Mesenchymal stem cell (in vitro differentiated cells and primary cell): ENCODE results near the gene TTLL6.
"Not testable (repeated sequence)": the region's sequence is repeated elsewhere in the genome, so short reads cannot be mapped to it uniquely, and the experiment has no call there.

Experiments used
- DNase-seq: peaks from one replicate; pipeline ENCODE4 v3.0.0-alpha.2; 2013
- H2AFZ ChIP-seq: one replicate; pipeline ENCODE4 v1.6.1; 2013; ENCODE audit warnings: low read depth, mild to moderate bottlenecking, control low read depth, inconsistent platforms, low read length, moderate library complexity
- H2AK5ac ChIP-seq: 2 replicates; pipeline ENCODE4 v1.6.1; 2013; ENCODE audit warnings: low read length, moderate library complexity, mild to moderate bottlenecking, inconsistent platforms; ENCODE audit not compliant: severe bottlenecking
- H2BK120ac ChIP-seq: one replicate; pipeline ENCODE4 v1.6.1; 2013; ENCODE audit warnings: low read depth, mild to moderate bottlenecking, inconsistent platforms, low read length, moderate library complexity
- H2BK12ac ChIP-seq, 2 experiments: one replicate each; pipeline ENCODE4 v1.6.1; 2013; ENCODE audit warnings: inconsistent platforms in 2 of 2, low read length in 2 of 2, mild to moderate bottlenecking in 2 of 2, moderate library complexity in 2 of 2, control low read depth in 1 of 2
- H2BK15ac ChIP-seq: one replicate; pipeline ENCODE4 v1.6.1; 2013; ENCODE audit warnings: mild to moderate bottlenecking, low read depth, inconsistent platforms; ENCODE audit not compliant: poor library complexity, severe bottlenecking
- H2BK5ac ChIP-seq: 2 replicates; pipeline ENCODE4 v1.6.1; 2013; ENCODE audit warnings: low read depth, mild to moderate bottlenecking, low read length, control low read depth, inconsistent platforms; ENCODE audit not compliant: poor library complexity, severe bottlenecking
- H3K14ac ChIP-seq, 2 experiments: one replicate each; pipeline ENCODE4 v1.6.1; 2013; ENCODE audit warnings: inconsistent platforms in 2 of 2, low read length in 2 of 2, control low read depth in 1 of 2, mild to moderate bottlenecking in 1 of 2, moderate library complexity in 1 of 2
- H3K18ac ChIP-seq, 2 experiments: one replicate each; pipeline ENCODE4 v1.6.1; 2013; ENCODE audit warnings: inconsistent platforms in 2 of 2, low read length in 2 of 2, control low read depth in 1 of 2, low read depth in 1 of 2, mild to moderate bottlenecking in 1 of 2
- H3K23ac ChIP-seq, 2 experiments: one replicate each; pipeline ENCODE4 v1.6.1; 2013; ENCODE audit warnings: inconsistent platforms in 2 of 2, low read length in 2 of 2, mild to moderate bottlenecking in 2 of 2, moderate library complexity in 2 of 2, control low read depth in 1 of 2
- H3K27ac ChIP-seq: 2 replicates; pipeline ENCODE4 v1.5.1; 2013; ENCODE audit warnings: mild to moderate bottlenecking, moderate library complexity, low read length, control low read depth, inconsistent platforms; ENCODE audit not compliant: poor library complexity, severe bottlenecking
- H3K27me3 ChIP-seq, 2 experiments: 2 replicates each; pipeline versions ENCODE4 v1.6.1 to v1.7.0; 2013; ENCODE audit warnings: low read length in 2 of 2, mild to moderate bottlenecking in 2 of 2, moderate library complexity in 2 of 2, control low read depth in 1 of 2, inconsistent platforms in 1 of 2; ENCODE audit not compliant: control insufficient read depth in 1 of 2, insufficient read depth in 1 of 2
- H3K36me3 ChIP-seq, 2 experiments: 2 replicates each; pipeline versions ENCODE4 v1.6.1 to v1.7.0; 2013; ENCODE audit warnings: low read length in 2 of 2, control low read depth in 1 of 2, inconsistent platforms in 1 of 2, low read depth in 1 of 2, mild to moderate bottlenecking in 1 of 2; ENCODE audit not compliant: insufficient read depth in 2 of 2, control insufficient read depth in 1 of 2
- H3K4ac ChIP-seq, 2 experiments: one replicate each; pipeline ENCODE4 v1.6.1; 2013; ENCODE audit warnings: inconsistent platforms in 2 of 2, low read length in 2 of 2, mild to moderate bottlenecking in 2 of 2, moderate library complexity in 2 of 2, control low read depth in 1 of 2, low read depth in 1 of 2
- H3K4me1 ChIP-seq: 2 replicates; pipeline ENCODE4 v1.6.1; 2013; ENCODE audit warnings: low read depth, low read length, control low read depth; ENCODE audit not compliant: control insufficient read depth, insufficient read depth
- H3K4me2 ChIP-seq: 2 replicates; pipeline ENCODE4 v1.6.1; 2013; ENCODE audit warnings: low read length, mild to moderate bottlenecking, inconsistent platforms; ENCODE audit not compliant: poor library complexity, severe bottlenecking
- H3K4me3 ChIP-seq, 2 experiments: 2 replicates each; pipeline versions ENCODE4 v1.5.1 to v1.7.0; 2013; ENCODE audit warnings: low read length in 2 of 2, mild to moderate bottlenecking in 2 of 2, control low read depth in 1 of 2, low read depth in 1 of 2; ENCODE audit not compliant: insufficient read depth in 1 of 2
- H3K79me1 ChIP-seq: replicated peaks from 2 replicates; pipeline ENCODE4 v1.6.1; 2013; ENCODE audit warnings: mild to moderate bottlenecking, control low read depth, low read length, inconsistent platforms; ENCODE audit not compliant: poor library complexity, severe bottlenecking
- H3K9ac ChIP-seq: 2 replicates; pipeline ENCODE4 v1.7.0; 2013; ENCODE audit warnings: mild to moderate bottlenecking, low read length, moderate library complexity
- H3K9me3 ChIP-seq: 2 replicates; pipeline ENCODE4 v1.7.0; 2013; ENCODE audit warnings: mild to moderate bottlenecking, low read length; ENCODE audit not compliant: control insufficient read depth
- H4K8ac ChIP-seq: one replicate; pipeline ENCODE4 v1.6.1; 2013; ENCODE audit warnings: inconsistent platforms, mild to moderate bottlenecking, low read length, moderate library complexity
- H4K91ac ChIP-seq: one replicate; pipeline ENCODE4 v1.6.1; 2013; ENCODE audit warnings: mild to moderate bottlenecking, low read length, inconsistent platforms
- WGBS: methylation state at CpG from one replicate; pipeline ENCODE4 v1.1.7; 2013; ENCODE audit warnings: mixed read lengths; 5-methylcytosine and 5-hydroxymethylcytosine counted together

Gene TTLL6

DNA sequence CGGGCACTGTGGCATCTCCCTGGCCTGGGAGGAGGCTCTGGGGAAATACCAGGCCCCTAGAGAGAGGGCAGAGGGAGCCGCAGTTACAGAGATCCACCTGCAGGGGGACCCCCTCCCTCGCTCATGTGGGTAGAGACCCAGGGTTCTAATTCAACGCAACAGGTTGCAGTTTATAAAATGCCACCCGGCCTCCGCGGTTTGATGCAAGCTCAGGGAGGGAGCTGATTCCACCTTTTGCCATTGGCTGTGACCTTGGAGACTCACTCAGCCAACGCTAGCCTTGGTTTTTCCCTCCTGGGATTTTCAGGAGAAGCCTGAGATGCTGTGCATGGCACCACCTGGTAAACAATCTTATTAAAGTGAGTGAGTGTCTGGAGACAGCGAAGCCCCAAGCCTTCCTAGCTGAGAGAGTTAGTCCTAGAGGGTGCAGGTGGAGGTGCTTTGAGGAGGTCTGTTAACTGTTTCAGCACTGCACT is 12.1 kb downstream of the TTLL6 start:
- H4K91ac ChIP-seq, result no peak overlapping the region
- H2AK5ac ChIP-seq, result no peak overlapping the region
- H3K9me3 ChIP-seq, result no peaks in the 10 kb centered on the region
- H3K9ac ChIP-seq, result no peak overlapping the region
- peak overlapping the region; percentile 49 for H2AFZ ChIP-seq
- peak overlapping the region; percentile 56 for H4K8ac ChIP-seq
- no peak overlapping the region for H2BK12ac ChIP-seq
- no peak overlapping the region for H3K4ac ChIP-seq
- peak overlapping the region in 1 of 2 experiments; percentile 23 for H3K18ac ChIP-seq
- no peak overlapping the region for H3K27ac ChIP-seq
- peaks cover 4 to 24% of the 10 kb centered on the region in 2 experiments for H3K27me3 ChIP-seq
- H3K4me2 ChIP-seq, result no peak overlapping the region
- H3K4me1 ChIP-seq, result no peaks in the 10 kb centered on the region
- no peak overlapping the region for H2BK15ac ChIP-seq
- H3K14ac ChIP-seq, result no peak overlapping the region
- no peak overlapping the region for H3K4me3 ChIP-seq
- H2BK120ac ChIP-seq, result no peak overlapping the region
- no peaks in the 10 kb centered on the region for H3K79me1 ChIP-seq
- no peak overlapping the region for H3K23ac ChIP-seq
- no peak overlapping the region for H2BK5ac ChIP-seq
- no peaks in the 10 kb centered on the region for H3K36me3 ChIP-seq
- 13% methylated on average over 9 of the region's 9 CpGs for WGBS
- DNase-seq, result peak; percentile 72

DNA sequence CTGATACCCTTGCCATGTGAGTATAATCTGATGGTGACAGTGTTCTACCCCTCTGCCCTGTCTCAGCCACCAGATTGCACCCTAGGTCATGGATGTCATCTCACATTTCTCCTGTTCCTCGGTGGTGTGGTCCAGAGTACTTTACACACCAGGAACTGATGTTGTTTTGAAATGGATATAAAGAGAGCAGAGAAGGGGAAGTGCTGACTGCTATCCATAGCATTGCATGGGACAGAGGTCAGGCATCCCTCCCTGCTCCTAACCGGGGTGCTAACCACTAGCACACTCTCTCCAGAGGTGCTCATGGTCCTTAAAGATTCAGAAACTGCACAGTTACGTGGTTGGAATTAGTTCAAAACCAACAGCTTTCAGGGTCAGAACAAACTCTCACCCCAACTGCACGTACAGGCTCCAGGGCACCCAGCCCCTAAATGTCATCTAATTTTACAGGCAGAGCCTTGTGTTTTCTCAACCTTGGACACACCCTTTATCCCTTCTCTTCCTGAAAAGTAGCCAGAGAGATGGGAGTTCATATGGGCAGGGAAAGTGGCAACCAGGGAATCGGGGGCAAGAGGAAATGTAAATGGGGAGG is 16.3 kb downstream of the TTLL6 start:
- DNase-seq, result no peak
- Histone ChIP-seq H3K23ac (no peak overlapping the region), H2AK5ac (peak overlapping the region; percentile 69), H3K36me3 (no peaks in the 10 kb centered on the region), H3K4me3 (no peak overlapping the region), H3K9me3 (no peaks in the 10 kb centered on the region), H3K79me1 (no peaks in the 10 kb centered on the region), H2AFZ (no peak overlapping the region), H2BK12ac (peak overlapping the region; percentile 75), H3K4ac (peak overlapping the region; percentile 24 to 54), H3K18ac (peak overlapping the region; percentile 48 to 67), H3K4me2 (no peak overlapping the region), H3K27me3 (peaks cover 4 to 22% of the 10 kb centered on the region in 2 experiments), H3K14ac (no peak overlapping the region), H4K8ac (no peak overlapping the region), H2BK15ac (no peak overlapping the region), H2BK5ac (no peak overlapping the region), H3K27ac (no peak overlapping the region), H3K9ac (no peak overlapping the region), H3K4me1 (peaks cover 6% of the 10 kb centered on the region), H2BK120ac (peak overlapping the region; percentile 39), H4K91ac (peak overlapping the region; percentile 74)
- 79% methylated on average over 5 of the region's 5 CpGs for WGBS

DNA sequence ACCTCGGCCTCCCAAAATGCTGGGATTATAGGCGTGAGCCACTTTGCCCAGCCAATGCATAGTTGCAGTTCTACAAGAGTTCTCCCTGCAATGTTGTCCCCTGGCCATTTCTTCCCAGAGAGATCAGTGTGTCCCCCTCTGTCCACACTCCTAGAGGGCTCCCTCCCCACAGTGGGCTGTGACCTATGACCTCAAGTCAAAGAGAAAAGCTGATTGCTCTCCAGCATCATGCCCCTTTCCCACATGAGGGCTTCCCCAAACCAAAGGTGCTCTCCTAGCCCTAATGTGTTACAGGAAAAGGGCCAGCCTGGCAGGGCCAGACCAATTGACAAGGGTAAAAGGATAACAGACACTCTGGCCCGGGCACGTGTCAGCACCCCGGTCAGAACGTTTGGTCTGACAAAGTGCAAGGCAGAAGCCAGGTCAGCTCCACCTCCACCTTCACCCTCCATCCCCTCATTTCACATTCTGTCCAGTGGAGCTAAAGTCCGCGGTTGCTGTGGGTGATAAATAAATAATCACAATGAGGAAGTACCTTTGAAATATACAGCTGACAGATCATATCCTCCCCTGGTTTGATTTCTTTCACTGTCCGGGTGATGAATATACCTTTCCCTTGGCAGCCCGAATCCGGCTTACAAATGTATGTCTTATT is 17.8 kb downstream of the TTLL6 start:
- Histone ChIP-seq H2AK5ac (no peak overlapping the region), H3K4me1 (peaks cover 15% of the 10 kb centered on the region), H3K14ac (peak overlapping the region in 1 of 2 experiments; percentile 53), H2BK12ac (peak overlapping the region in 1 of 2 experiments; percentile 45), H2BK120ac (no peak overlapping the region), H2BK15ac (no peak overlapping the region), H3K79me1 (no peaks in the 10 kb centered on the region), H3K9me3 (no peaks in the 10 kb centered on the region), H4K91ac (no peak overlapping the region), H2AFZ (no peak overlapping the region), H3K9ac (no peak overlapping the region), H3K18ac (peak overlapping the region in 1 of 2 experiments; percentile 54), H3K27me3 (peaks cover 4 to 21% of the 10 kb centered on the region in 2 experiments), H3K4me3 (no peak overlapping the region), H4K8ac (no peak overlapping the region), H2BK5ac (no peak overlapping the region), H3K36me3 (no peaks in the 10 kb centered on the region), H3K27ac (no peak overlapping the region), H3K4me2 (no peak overlapping the region), H3K23ac (no peak overlapping the region), H3K4ac (no peak overlapping the region)
- 88% methylated on average over 9 of the region's 11 CpGs for WGBS
- no peak for DNase-seq

DNA sequence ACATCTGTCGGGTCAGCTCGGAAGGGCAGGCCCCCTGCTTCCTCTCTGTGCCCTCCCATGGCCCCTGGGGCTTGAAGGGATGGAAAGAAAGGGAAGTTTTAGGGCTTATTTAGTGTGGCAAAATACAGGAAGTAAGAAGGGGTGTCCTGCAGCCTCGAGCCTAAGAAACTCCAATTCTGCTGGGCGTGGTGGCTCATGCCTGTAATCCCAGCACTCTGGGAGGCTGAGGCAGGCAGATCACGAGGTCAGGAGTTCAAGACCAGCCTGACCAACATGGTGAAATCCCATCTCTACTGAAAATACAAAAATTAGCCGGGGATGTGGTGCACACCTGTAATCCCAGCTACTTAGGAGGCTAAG is 20.9 kb downstream of the TTLL6 start:
- Histone ChIP-seq H3K18ac (peak overlapping the region; percentile 0 to 69), H3K27ac (peak overlapping the region; percentile 92), H3K27me3 (peaks cover 4 to 17% of the 10 kb centered on the region in 2 experiments), H2BK15ac (peak overlapping the region; percentile 78), H2BK5ac (peak overlapping the region; percentile 91), H2BK120ac (peak overlapping the region; percentile 67), H3K4me1 (peaks cover 26% of the 10 kb centered on the region), H2BK12ac (peak overlapping the region in 1 of 2 experiments; percentile 46), H3K9ac (peak overlapping the region; percentile 61), H3K4ac (peak overlapping the region in 1 of 2 experiments; percentile 70), H2AK5ac (peak overlapping the region; percentile 57), H3K4me3 (peak overlapping the region in 1 of 2 experiments; percentile 41)
- not testable (repeated sequence) for H3K79me1 ChIP-seq, H3K14ac ChIP-seq, H3K9me3 ChIP-seq, H4K91ac ChIP-seq, H3K36me3 ChIP-seq, DNase-seq, H4K8ac ChIP-seq, H3K4me2 ChIP-seq, H3K23ac ChIP-seq, H2AFZ ChIP-seq
- 60% methylated on average over 6 of the region's 6 CpGs for WGBS
